ENCODE data around the gene GPHN. TPM values are rescaled to one million over a fixed set of nuclear protein-coding genes. Genes with fewer than 3 reads are reported as not detected.

The GPHN gene
- total RNA-seq, 1 experiment from 2014 or later: 23.4 TPM

GRCh38 chr14:66638689-66639088, 130.7 kb downstream of the GPHN start:
- peak; percentile 54 for ATAC-seq

GRCh38 chr14:66641861-66642635, 134.1 kb downstream of the GPHN start:
- H4K20me1 ChIP-seq (ENCODE audit: low read length): peaks cover 10% of the 10 kb centered on the region; the same call in 1 of the 2 replicates
- H3K4me2 ChIP-seq (ENCODE audit: low read length): no peak overlapping the region
- TF ChIP-seq EZH2 (IDR thresholded peaks at IDR 0.05; ENCODE audit: low read length, unreplicated experiment) (no peak), EZH2phosphoT487 (IDR thresholded peaks at IDR 0.05; ENCODE audit: borderline replicate concordance, low read length) (no peak), CTCF (conservative IDR thresholded peaks at IDR 0.05; ENCODE audit: low read depth, low read length) (no peak)
- no peaks in the 10 kb centered on the region for H3K36me3 ChIP-seq (ENCODE audit: low read depth, low read length)
- no peaks in the 10 kb centered on the region for H3K27me3 ChIP-seq (ENCODE audit: low read length)
- no peaks in the 10 kb centered on the region for H3K9me3 ChIP-seq (ENCODE audit: low read length)
- no peak overlapping the region for H3K9ac ChIP-seq (ENCODE audit: low read length)
- DNase-seq (no peak), ATAC-seq (no peak)
- H3K4me1 ChIP-seq (ENCODE audit: insufficient read depth, low read length): peaks cover 29% of the 10 kb centered on the region
- H3K79me2 ChIP-seq (ENCODE audit: low read length): peaks cover 65% of the 10 kb centered on the region
- intact Hi-C loops (cut with micrococcal nuclease): no loop called here
- no TSS peak for BruUV-seq (replicated peaks)
- no peak overlapping the region for H3K27ac ChIP-seq (ENCODE audit: low read length)
- H2AFZ ChIP-seq (ENCODE audit: low read length): no peak overlapping the region
- H3F3A ChIP-seq (ENCODE audit: low read length, unreplicated experiment): no peaks in the 10 kb centered on the region
- ChIA-PET POLR2A (ENCODE audit: unreplicated experiment) (interaction anchor here (0.7 kb wide), 1 partner anchor 196 kb away, joined by 10 read pairs; no protein-coding TSS in a partner anchor), CTCF (no interaction called here)
- no peaks in the 10 kb centered on the region for H3K9me2 ChIP-seq (replicated peaks; ENCODE audit: low read length)
- no peak overlapping the region for H3K4me3 ChIP-seq (ENCODE audit: low read length)

More at GRCh38 chr14:66638689-66639088, 130.7 kb downstream of the GPHN start:
- H3F3A ChIP-seq (ENCODE audit: low read length, unreplicated experiment): no peaks in the 10 kb centered on the region
- H3K36me3 ChIP-seq (ENCODE audit: low read depth, low read length): no peaks in the 10 kb centered on the region
- no peak overlapping the region for H3K9ac ChIP-seq (ENCODE audit: low read length)
- H4K20me1 ChIP-seq (ENCODE audit: low read length): peaks cover 4% of the 10 kb centered on the region; the same call in 1 of the 2 replicates
- no peak overlapping the region for H2AFZ ChIP-seq (ENCODE audit: low read length)
- no peaks in the 10 kb centered on the region for H3K9me3 ChIP-seq (ENCODE audit: low read length)
- peak; percentile 61 for DNase-seq
- no peaks in the 10 kb centered on the region for H3K9me2 ChIP-seq (replicated peaks; ENCODE audit: low read length)
- H3K27me3 ChIP-seq (ENCODE audit: low read length): no peaks in the 10 kb centered on the region
- BruUV-seq (replicated peaks): no TSS peak
- intact Hi-C loops (cut with micrococcal nuclease): loop anchor here (10.0 kb wide), 1 partner anchor 1364 kb away; no protein-coding TSS in a partner anchor
- no peak for TF ChIP-seq CTCF (conservative IDR thresholded peaks at IDR 0.05; ENCODE audit: low read depth, low read length)
- TF ChIP-seq EZH2phosphoT487 (IDR thresholded peaks at IDR 0.05; ENCODE audit: borderline replicate concordance, low read length): no peak
- TF ChIP-seq EZH2 (IDR thresholded peaks at IDR 0.05; ENCODE audit: low read length, unreplicated experiment): no peak
- H3K27ac ChIP-seq (ENCODE audit: low read length): no peak overlapping the region
- H3K4me2 ChIP-seq (ENCODE audit: low read length): no peak overlapping the region
- peaks cover 18% of the 10 kb centered on the region for H3K4me1 ChIP-seq (ENCODE audit: insufficient read depth, low read length)
- ChIA-PET POLR2A (ENCODE audit: unreplicated experiment) (no interaction called here), CTCF (no interaction called here)
- peaks cover 78% of the 10 kb centered on the region for H3K79me2 ChIP-seq (ENCODE audit: low read length)
- H3K4me3 ChIP-seq (ENCODE audit: low read length): no peak overlapping the region

GRCh38 chr14:66643344-66643743, 135.4 kb downstream of the GPHN start:
- ChIA-PET CTCF (interaction anchor here (0.6 kb wide), 1 partner anchor 276 kb away, joined by 3 read pairs; no protein-coding TSS in a partner anchor), POLR2A (ENCODE audit: unreplicated experiment) (no interaction called here)
- H3K9me3 ChIP-seq (ENCODE audit: low read length): no peaks in the 10 kb centered on the region
- peaks cover 10% of the 10 kb centered on the region; the same call in 1 of the 2 replicates for H4K20me1 ChIP-seq (ENCODE audit: low read length)
- H3K27ac ChIP-seq (ENCODE audit: low read length): no peak overlapping the region
- H3K4me3 ChIP-seq (ENCODE audit: low read length): no peak overlapping the region
- peak; percentile 50 for DNase-seq
- H3F3A ChIP-seq (ENCODE audit: low read length, unreplicated experiment): no peaks in the 10 kb centered on the region
- intact Hi-C loops (cut with micrococcal nuclease): no loop called here
- H3K36me3 ChIP-seq (ENCODE audit: low read depth, low read length): no peaks in the 10 kb centered on the region
- no peaks in the 10 kb centered on the region for H3K9me2 ChIP-seq (replicated peaks; ENCODE audit: low read length)
- peaks cover 27% of the 10 kb centered on the region for H3K4me1 ChIP-seq (ENCODE audit: insufficient read depth, low read length)
- TF ChIP-seq EZH2phosphoT487 (IDR thresholded peaks at IDR 0.05; ENCODE audit: borderline replicate concordance, low read length): no peak
- no peak for TF ChIP-seq EZH2 (IDR thresholded peaks at IDR 0.05; ENCODE audit: low read length, unreplicated experiment)
- TF ChIP-seq CTCF (conservative IDR thresholded peaks at IDR 0.05; ENCODE audit: low read depth, low read length): no peak
- H3K9ac ChIP-seq (ENCODE audit: low read length): no peak overlapping the region
- no peak overlapping the region for H2AFZ ChIP-seq (ENCODE audit: low read length)
- BruUV-seq (replicated peaks): no TSS peak
- no peak overlapping the region for H3K4me2 ChIP-seq (ENCODE audit: low read length)
- peak; percentile 60 for ATAC-seq
- no peaks in the 10 kb centered on the region for H3K27me3 ChIP-seq (ENCODE audit: low read length)
- peaks cover 56% of the 10 kb centered on the region for H3K79me2 ChIP-seq (ENCODE audit: low read length)

All from PC-3 (cell line).